ENCODE measurements around the gene SYTL3. TPM values are rescaled to one million over a fixed set of nuclear protein-coding genes. Genes with fewer than 3 reads are reported as not detected.
A peak's percentile ranks its signal among the peaks of the same experiment; 100 is the strongest.

SYTL3 gene
- total RNA-seq, 4 donors from 2014 or later, result 4.8 to 23.1 (median 11.3) TPM

DNA sequence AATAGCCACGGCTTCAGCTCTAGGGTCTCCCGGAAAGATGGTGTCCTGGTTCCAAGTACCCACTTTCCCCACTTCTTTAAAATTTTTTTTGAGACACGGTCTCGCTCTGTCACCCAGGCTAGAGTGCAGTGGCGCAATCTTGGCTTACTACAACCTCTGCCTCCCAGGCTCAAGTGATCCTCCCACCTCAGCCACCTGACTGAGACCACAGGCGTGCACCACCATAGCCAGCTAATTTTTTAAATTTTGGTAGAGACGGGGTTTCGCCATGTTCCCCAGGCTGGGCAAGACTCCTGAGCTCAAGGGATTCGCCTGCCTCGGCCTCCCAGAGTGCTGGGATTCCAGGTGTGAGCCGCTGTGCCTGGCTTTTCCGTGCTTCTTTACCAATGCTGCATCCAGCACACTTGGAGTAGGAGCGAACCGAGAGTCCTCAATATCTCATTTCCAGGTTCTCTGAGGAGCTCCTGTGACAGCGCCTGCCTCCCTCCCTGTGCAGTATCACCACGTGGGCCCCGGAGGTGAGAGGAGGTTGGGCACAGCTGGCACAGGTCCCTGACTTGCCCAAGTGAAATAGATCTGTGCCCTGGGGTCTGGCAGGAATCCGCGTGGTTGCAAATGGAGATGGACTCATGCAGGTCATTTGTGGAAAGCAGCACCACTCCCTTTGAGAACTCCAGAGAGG is 132.0 kb downstream of the SYTL3 start:
- no peak for TF ChIP-seq POLR2A (IDR thresholded peaks at IDR 0.05)
- TF ChIP-seq, protein P1, sequence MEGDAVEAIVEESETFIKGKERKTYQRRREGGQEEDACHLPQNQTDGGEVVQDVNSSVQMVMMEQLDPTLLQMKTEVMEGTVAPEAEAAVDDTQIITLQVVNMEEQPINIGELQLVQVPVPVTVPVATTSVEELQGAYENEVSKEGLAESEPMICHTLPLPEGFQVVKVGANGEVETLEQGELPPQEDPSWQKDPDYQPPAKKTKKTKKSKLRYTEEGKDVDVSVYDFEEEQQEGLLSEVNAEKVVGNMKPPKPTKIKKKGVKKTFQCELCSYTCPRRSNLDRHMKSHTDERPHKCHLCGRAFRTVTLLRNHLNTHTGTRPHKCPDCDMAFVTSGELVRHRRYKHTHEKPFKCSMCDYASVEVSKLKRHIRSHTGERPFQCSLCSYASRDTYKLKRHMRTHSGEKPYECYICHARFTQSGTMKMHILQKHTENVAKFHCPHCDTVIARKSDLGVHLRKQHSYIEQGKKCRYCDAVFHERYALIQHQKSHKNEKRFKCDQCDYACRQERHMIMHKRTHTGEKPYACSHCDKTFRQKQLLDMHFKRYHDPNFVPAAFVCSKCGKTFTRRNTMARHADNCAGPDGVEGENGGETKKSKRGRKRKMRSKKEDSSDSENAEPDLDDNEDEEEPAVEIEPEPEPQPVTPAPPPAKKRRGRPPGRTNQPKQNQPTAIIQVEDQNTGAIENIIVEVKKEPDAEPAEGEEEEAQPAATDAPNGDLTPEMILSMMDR (IDR thresholded peaks at IDR 0.05), result no peak
- DNase-seq, result peak in 1 of 3 donors; percentile 46
- H3K27ac ChIP-seq, result peak overlapping the region in 2 of 4 donors; percentile 27 to 54
- no peaks in the 10 kb centered on the region for H3K9me3 ChIP-seq
- H3K27me3 ChIP-seq, result no peaks in the 10 kb centered on the region
- peaks cover 0 to 97% (median 3%) of the 10 kb centered on the region in 3 donors for H3K36me3 ChIP-seq
- no peak overlapping the region for H3K4me3 ChIP-seq
- H3K4me1 ChIP-seq, result peaks cover 0 to 43% (median 0%) of the 10 kb centered on the region in 4 donors

GRCh38 chr6:158782432-158783166 is 132.7 kb downstream of the SYTL3 start:
- no peaks in the 10 kb centered on the region for H3K9me3 ChIP-seq
- peak overlapping the region in 2 of 4 donors; percentile 27 to 54 for H3K27ac ChIP-seq
- H3K36me3 ChIP-seq, result peaks cover 0 to 97% (median 3%) of the 10 kb centered on the region in 3 donors
- H3K4me1 ChIP-seq, result peaks cover 0 to 47% (median 2%) of the 10 kb centered on the region in 4 donors
- DNase-seq, result peak in 2 of 3 donors; percentile 8 to 30
- H3K27me3 ChIP-seq, result no peaks in the 10 kb centered on the region
- H3K4me3 ChIP-seq, result no peak overlapping the region
- no peak for TF ChIP-seq POLR2A (IDR thresholded peaks at IDR 0.05)
- TF ChIP-seq, protein P1 (IDR thresholded peaks at IDR 0.05), result no peak

GRCh38 chr6:158783167-158783450 is 133.3 kb downstream of the SYTL3 start:
- peak in 2 of 3 donors; percentile 15 to 45 for DNase-seq

GRCh38 chr6:158783851-158784250 is 134.0 kb downstream of the SYTL3 start:
- TF ChIP-seq, protein P1 (IDR thresholded peaks at IDR 0.05), result no peak
- no peak for TF ChIP-seq POLR2A (IDR thresholded peaks at IDR 0.05)
- peak in 2 of 3 donors; percentile 13 for DNase-seq
- H3K4me1 ChIP-seq, result peaks cover 0 to 50% (median 3%) of the 10 kb centered on the region in 4 donors
- no peaks in the 10 kb centered on the region for H3K27me3 ChIP-seq
- no peaks in the 10 kb centered on the region for H3K9me3 ChIP-seq
- H3K4me3 ChIP-seq, result no peak overlapping the region
- H3K27ac ChIP-seq, result peak overlapping the region in 1 of 4 donors; percentile 14
- peaks cover 0 to 99% (median 3%) of the 10 kb centered on the region in 3 donors for H3K36me3 ChIP-seq

More at GRCh38 chr6:158783167-158783450, 133.3 kb downstream of the SYTL3 start:
- Histone ChIP-seq H3K27ac (peak overlapping the region in 1 of 4 donors; percentile 10), H3K4me1 (peaks cover 0 to 50% (median 3%) of the 10 kb centered on the region in 4 donors), H3K9me3 (no peaks in the 10 kb centered on the region), H3K36me3 (peaks cover 0 to 97% (median 3%) of the 10 kb centered on the region in 3 donors), H3K27me3 (no peaks in the 10 kb centered on the region), H3K4me3 (no peak overlapping the region)
- TF ChIP-seq, protein P1 (IDR thresholded peaks at IDR 0.05), result no peak
- TF ChIP-seq POLR2A (IDR thresholded peaks at IDR 0.05), result no peak

GRCh38 chr6:158784505-158784904 is 134.7 kb downstream of the SYTL3 start:
- DNase-seq, result peak in 2 of 3 donors; percentile 13 to 41
- Histone ChIP-seq H3K9me3 (no peaks in the 10 kb centered on the region), H3K27ac (no peak overlapping the region), H3K36me3 (peaks cover 0 to 96% (median 3%) of the 10 kb centered on the region in 3 donors), H3K27me3 (no peaks in the 10 kb centered on the region), H3K4me3 (no peak overlapping the region), H3K4me1 (peaks cover 0 to 49% (median 4%) of the 10 kb centered on the region in 4 donors)
- TF ChIP-seq, protein P1 (IDR thresholded peaks at IDR 0.05), result no peak
- TF ChIP-seq POLR2A (IDR thresholded peaks at IDR 0.05), result no peak

Measured in Peyer's patch (tissue), 4 donors.